ENCODE results near the gene SOX1. TPM values are rescaled to one million over a fixed set of nuclear protein-coding genes. Genes with fewer than 3 reads are reported as not detected.
A peak's percentile ranks its signal among the peaks of the same experiment; 100 is the strongest.

The SOX1 gene
- total RNA-seq, 1 donor from 2014 or later: 0.57 TPM

DNA sequence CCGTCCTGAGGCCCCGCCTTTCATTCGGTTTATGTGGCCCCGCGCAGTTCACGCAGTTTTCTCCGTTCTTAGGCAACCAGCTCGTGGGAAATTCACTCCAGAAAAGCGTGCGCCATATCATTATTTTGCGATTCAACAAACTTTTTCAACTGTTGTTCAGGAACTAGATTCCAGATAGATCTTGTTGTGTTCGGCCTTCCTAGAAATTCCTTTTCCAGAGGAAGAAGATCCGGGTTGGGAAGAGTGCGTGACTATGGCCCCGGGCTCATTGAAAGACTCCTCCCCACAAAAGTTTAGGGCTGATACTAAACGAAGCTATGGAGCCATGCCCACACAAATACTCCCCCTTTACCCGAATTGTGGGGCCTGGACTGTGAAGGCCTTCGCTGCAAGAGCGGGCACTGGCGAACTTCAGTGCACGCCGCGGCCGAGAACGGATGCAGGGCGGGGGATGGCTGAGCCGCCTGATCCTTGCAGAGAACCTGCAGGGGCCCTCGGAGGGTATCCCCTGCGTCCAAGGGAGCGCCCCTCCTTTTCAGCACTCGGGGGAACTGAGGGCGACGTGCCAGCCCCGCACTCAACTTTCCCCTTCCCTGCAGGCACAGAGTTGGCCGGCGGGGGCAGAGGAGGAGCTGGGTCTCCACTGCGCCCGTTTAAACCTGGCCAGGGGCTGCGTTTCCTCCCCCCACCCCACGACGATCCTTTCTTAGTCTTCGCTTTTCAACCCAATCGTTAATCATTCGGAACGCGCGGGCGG is 904 bp upstream of the SOX1 start:
- Mint-ChIP-seq H3K36me3 (ENCODE audit: insufficient read depth) (no peaks in the 10 kb centered on the region), H3K27me3 (peaks cover 76% of the 10 kb centered on the region), H3K4me1 (ENCODE audit: low read depth) (peaks cover 1% of the 10 kb centered on the region), H3K27ac (peak overlapping the region; percentile 66), H3K4me3 (ENCODE audit: low read depth) (peak overlapping the region; percentile 62), H3K9me3 (ENCODE audit: low read depth) (no peaks in the 10 kb centered on the region)
- DNase-seq (ENCODE audit: low spot score, unreplicated experiment): no peak
- TF ChIP-seq, protein P1, sequence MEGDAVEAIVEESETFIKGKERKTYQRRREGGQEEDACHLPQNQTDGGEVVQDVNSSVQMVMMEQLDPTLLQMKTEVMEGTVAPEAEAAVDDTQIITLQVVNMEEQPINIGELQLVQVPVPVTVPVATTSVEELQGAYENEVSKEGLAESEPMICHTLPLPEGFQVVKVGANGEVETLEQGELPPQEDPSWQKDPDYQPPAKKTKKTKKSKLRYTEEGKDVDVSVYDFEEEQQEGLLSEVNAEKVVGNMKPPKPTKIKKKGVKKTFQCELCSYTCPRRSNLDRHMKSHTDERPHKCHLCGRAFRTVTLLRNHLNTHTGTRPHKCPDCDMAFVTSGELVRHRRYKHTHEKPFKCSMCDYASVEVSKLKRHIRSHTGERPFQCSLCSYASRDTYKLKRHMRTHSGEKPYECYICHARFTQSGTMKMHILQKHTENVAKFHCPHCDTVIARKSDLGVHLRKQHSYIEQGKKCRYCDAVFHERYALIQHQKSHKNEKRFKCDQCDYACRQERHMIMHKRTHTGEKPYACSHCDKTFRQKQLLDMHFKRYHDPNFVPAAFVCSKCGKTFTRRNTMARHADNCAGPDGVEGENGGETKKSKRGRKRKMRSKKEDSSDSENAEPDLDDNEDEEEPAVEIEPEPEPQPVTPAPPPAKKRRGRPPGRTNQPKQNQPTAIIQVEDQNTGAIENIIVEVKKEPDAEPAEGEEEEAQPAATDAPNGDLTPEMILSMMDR (IDR thresholded peaks at IDR 0.05; ENCODE audit: unreplicated experiment): peak; percentile 39

DNA sequence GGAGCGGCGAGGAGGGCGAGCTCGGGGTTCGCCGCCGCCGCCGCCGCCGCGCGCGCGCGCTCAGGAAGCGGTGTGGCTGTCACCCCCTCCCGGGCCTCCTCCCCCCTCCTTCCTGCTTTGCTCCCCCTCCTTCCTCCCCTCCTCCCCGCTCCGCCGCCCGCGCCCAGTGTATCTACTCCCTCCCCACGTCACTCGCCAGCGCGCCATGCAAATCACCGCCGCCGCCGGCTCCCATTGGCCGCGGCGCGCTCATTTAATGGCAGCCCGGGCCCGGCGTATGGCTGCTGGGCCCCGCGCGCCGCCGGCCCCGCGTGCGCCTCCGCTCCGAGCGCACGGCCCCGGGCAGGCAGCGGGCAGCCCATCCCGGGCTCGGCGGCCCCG is 335 bp upstream of the SOX1 start:
- Mint-ChIP-seq H3K36me3 (ENCODE audit: insufficient read depth) (no peaks in the 10 kb centered on the region), H3K4me1 (ENCODE audit: low read depth) (peaks cover 1% of the 10 kb centered on the region), H3K9me3 (ENCODE audit: low read depth) (no peaks in the 10 kb centered on the region), H3K27me3 (peaks cover 76% of the 10 kb centered on the region), H3K27ac (no peak overlapping the region), H3K4me3 (ENCODE audit: low read depth) (no peak overlapping the region)
- no peak for DNase-seq (ENCODE audit: low spot score, unreplicated experiment)
- TF ChIP-seq, protein P1 (IDR thresholded peaks at IDR 0.05; ENCODE audit: unreplicated experiment): peak; percentile 2

DNA sequence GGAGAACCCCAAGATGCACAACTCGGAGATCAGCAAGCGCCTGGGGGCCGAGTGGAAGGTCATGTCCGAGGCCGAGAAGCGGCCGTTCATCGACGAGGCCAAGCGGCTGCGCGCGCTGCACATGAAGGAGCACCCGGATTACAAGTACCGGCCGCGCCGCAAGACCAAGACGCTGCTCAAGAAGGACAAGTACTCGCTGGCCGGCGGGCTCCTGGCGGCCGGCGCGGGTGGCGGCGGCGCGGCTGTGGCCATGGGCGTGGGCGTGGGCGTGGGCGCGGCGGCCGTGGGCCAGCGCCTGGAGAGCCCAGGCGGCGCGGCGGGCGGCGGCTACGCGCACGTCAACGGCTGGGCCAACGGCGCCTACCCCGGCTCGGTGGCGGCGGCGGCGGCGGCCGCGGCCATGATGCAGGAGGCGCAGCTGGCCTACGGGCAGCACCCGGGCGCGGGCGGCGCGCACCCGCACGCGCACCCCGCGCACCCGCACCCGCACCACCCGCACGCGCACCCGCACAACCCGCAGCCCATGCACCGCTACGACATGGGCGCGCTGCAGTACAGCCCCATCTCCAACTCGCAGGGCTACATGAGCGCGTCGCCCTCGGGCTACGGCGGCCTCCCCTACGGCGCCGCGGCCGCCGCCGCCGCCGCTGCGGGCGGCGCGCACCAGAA is 1.1 kb downstream of the SOX1 start:
- no peak for DNase-seq (ENCODE audit: low spot score, unreplicated experiment)
- H3K9me3 Mint-ChIP-seq (ENCODE audit: low read depth): no peaks in the 10 kb centered on the region
- H3K27ac Mint-ChIP-seq: no peak overlapping the region
- H3K27me3 Mint-ChIP-seq: peaks cover 68% of the 10 kb centered on the region
- TF ChIP-seq, protein P1 (IDR thresholded peaks at IDR 0.05; ENCODE audit: unreplicated experiment): no peak
- no peaks in the 10 kb centered on the region for H3K36me3 Mint-ChIP-seq (ENCODE audit: insufficient read depth)
- peaks cover 1% of the 10 kb centered on the region for H3K4me1 Mint-ChIP-seq (ENCODE audit: low read depth)
- no peak overlapping the region for H3K4me3 Mint-ChIP-seq (ENCODE audit: low read depth)

DNA sequence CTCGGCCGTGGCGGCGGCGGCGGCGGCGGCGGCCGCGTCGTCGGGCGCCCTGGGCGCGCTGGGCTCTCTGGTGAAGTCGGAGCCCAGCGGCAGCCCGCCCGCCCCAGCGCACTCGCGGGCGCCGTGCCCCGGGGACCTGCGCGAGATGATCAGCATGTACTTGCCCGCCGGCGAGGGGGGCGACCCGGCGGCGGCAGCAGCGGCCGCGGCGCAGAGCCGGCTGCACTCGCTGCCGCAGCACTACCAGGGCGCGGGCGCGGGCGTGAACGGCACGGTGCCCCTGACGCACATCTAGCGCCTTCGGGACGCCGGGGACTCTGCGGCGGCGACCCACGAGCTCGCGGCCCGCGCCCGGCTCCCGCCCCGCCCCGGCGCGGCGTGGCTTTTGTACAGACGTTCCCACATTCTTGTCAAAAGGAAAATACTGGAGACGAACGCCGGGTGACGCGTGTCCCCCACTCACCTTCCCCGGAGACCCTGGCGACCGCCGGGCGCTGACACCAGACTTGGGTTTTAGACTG is 1.7 kb downstream of the SOX1 start:
- no peaks in the 10 kb centered on the region for H3K36me3 Mint-ChIP-seq (ENCODE audit: insufficient read depth)
- H3K4me1 Mint-ChIP-seq (ENCODE audit: low read depth): no peaks in the 10 kb centered on the region
- DNase-seq (ENCODE audit: low spot score, unreplicated experiment): no peak
- no peak overlapping the region for H3K27ac Mint-ChIP-seq
- H3K27me3 Mint-ChIP-seq: peaks cover 67% of the 10 kb centered on the region
- TF ChIP-seq, protein P1 (IDR thresholded peaks at IDR 0.05; ENCODE audit: unreplicated experiment): no peak
- no peaks in the 10 kb centered on the region for H3K9me3 Mint-ChIP-seq (ENCODE audit: low read depth)
- H3K4me3 Mint-ChIP-seq (ENCODE audit: low read depth): no peak overlapping the region

DNA sequence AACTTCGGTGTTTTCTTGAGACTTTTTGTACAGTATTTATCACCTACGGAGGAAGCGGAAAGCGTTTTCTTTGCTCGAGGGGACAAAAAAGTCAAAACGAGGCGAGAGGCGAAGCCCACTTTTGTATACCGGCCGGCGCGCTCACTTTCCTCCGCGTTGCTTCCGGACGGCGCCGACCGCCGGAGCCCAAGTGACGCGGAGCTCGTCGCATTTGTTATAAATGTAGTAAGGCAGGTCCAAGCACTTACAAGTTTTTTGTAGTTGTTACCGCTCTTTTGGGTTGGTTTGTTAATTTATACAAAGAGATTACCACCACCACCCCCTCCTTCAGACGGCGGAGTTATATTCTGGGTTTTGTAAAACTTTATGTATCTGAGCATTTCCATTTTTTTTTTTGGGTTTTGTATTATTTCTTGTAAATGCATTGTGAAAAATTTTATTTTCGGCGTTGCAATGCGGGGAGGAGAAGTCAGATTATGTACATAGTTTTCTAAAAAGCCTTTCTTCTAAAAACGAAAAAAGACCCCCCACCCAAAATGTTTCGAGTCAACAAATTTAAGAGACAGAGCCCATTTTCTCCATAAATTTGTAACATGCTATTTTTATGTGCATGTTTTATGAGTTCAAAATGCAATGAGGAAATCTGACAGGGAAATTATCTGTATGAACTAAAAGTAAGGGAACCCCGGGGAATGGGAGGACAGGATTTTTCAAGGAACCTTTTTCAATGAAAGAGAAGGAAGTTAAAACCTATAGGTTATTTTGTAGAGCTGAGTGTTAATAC is 2.3 kb downstream of the SOX1 start:
- Mint-ChIP-seq H3K27me3 (peaks cover 67% of the 10 kb centered on the region), H3K4me3 (ENCODE audit: low read depth) (no peak overlapping the region), H3K36me3 (ENCODE audit: insufficient read depth) (no peaks in the 10 kb centered on the region), H3K4me1 (ENCODE audit: low read depth) (peaks cover 1% of the 10 kb centered on the region), H3K27ac (peak overlapping the region; percentile 62), H3K9me3 (ENCODE audit: low read depth) (no peaks in the 10 kb centered on the region)
- no peak for DNase-seq (ENCODE audit: low spot score, unreplicated experiment)
- TF ChIP-seq, protein P1 (IDR thresholded peaks at IDR 0.05; ENCODE audit: unreplicated experiment): no peak

Measured in progenitor cell of endocrine pancreas (in vitro differentiated cells).